Measurements from ENCODE around the gene EXOC7. TPM values are rescaled to one million over a fixed set of nuclear protein-coding genes. Genes with fewer than 3 reads are reported as not detected.

EXOC7 gene
- polyA plus RNA-seq, 1 donor (not counting 4 experiments of a cell fraction or from before 2014, with no cell fraction given): 60.6 TPM

DNA sequence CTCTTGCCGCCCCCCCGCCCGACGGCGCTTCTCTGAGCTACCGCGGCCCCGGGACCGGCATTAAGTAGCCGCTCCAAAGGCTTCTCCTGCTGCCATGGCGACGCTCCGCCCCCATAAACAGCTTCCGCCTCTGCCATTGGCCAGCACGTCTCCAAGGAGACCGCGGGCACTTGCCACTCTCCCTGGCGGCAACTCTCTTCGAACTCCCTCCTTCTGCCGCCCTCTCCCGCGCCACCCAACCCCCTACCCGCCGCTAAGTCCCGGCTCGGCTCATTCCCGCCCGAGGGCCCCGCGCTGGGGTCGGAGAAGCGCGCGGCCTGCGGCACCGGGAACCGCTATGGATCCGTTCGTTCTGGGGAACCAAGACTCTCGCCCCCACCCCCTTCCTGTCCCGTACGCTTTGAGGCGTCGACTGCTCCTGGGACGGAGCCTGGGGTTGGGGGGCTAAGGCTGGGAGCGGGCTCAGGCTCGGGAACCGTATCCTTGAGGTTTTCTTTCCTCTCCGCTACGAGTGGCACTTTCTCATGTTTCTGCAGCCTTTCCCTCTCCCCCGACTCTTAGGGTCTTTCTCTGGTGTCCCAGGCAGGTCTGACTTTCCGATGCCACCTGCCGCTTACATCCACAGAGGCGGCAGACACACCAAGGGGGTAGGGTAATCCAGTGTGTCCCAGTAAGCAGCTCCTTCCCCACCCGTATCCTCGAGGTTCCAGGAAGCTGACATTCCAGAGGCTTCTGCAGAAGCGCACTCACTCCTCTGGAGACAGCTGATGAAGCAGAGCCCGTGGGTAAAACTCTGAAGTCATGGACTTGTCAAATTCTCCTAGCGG, 37.8 kb upstream of the EXOC7 start, which contains the start of gene FOXJ1:
TSS of gene FOXJ1 (minus strand) at position 34 of the 827 bp plus-strand sequence. CDS start 850 bp downstream, outside the sequence.
- no peaks in the 10 kb centered on the region for H4K20me1 ChIP-seq (ENCODE audit: control insufficient read depth, extremely low read depth, insufficient read depth, low read length)
- no peak within 1 kb of the TSS for H3K27ac ChIP-seq (ENCODE audit: control insufficient read depth, insufficient read depth, low read length)
- no peaks in the 10 kb centered on the region for H3K36me3 ChIP-seq (ENCODE audit: control insufficient read depth in 2 of 2, extremely low read depth in 1 of 2, insufficient read depth in 2 of 2, low read length in 2 of 2)
- dilution Hi-C loops (cut with MboI; ENCODE audit: extremely low pct_ligation_motif_present, low sequenced_read_pairs): no loop called here
- H3K9ac ChIP-seq (ENCODE audit: control insufficient read depth, extremely low read depth, insufficient read depth, low read length): no peak within 1 kb of the TSS
- H3K9me3 ChIP-seq (ENCODE audit: control insufficient read depth, low read depth, low read length): no peaks in the 10 kb centered on the region
- peak within 1 kb of the TSS; percentile 80 for H3K4me2 ChIP-seq (ENCODE audit: control insufficient read depth, extremely low read depth, insufficient read depth, low read depth, low read length)
- H3K4me1 ChIP-seq (ENCODE audit: control insufficient read depth, extremely low read depth, insufficient read depth, low read length): peaks cover 6% of the 10 kb centered on the region
- no peaks in the 10 kb centered on the region for H3K79me2 ChIP-seq (ENCODE audit: control insufficient read depth, insufficient read depth, low read length)
- peak within 1 kb of the TSS in 2 of 3 experiments; percentile 39 to 58 for H3K4me3 ChIP-seq (ENCODE audit: control insufficient read depth in 2 of 3, extremely low read depth in 1 of 3, insufficient read depth in 2 of 3, low read depth in 1 of 3, low read length in 3 of 3)
- H3K27me3 ChIP-seq (ENCODE audit: control insufficient read depth, extremely low read depth, insufficient read depth, low read length): peaks cover 58% of the 10 kb centered on the region
- H3K9me1 ChIP-seq (ENCODE audit: control insufficient read depth, extremely low read depth, insufficient read depth, low read length): no peaks in the 10 kb centered on the region
- DNase-seq (ENCODE audit: low read depth, low spot score) (peak; percentile 48), FAIRE-seq (no peak)
- H2AFZ ChIP-seq (ENCODE audit: control insufficient read depth, low read length): peak within 1 kb of the TSS; percentile 13
- TF ChIP-seq, protein P1, sequence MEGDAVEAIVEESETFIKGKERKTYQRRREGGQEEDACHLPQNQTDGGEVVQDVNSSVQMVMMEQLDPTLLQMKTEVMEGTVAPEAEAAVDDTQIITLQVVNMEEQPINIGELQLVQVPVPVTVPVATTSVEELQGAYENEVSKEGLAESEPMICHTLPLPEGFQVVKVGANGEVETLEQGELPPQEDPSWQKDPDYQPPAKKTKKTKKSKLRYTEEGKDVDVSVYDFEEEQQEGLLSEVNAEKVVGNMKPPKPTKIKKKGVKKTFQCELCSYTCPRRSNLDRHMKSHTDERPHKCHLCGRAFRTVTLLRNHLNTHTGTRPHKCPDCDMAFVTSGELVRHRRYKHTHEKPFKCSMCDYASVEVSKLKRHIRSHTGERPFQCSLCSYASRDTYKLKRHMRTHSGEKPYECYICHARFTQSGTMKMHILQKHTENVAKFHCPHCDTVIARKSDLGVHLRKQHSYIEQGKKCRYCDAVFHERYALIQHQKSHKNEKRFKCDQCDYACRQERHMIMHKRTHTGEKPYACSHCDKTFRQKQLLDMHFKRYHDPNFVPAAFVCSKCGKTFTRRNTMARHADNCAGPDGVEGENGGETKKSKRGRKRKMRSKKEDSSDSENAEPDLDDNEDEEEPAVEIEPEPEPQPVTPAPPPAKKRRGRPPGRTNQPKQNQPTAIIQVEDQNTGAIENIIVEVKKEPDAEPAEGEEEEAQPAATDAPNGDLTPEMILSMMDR (optimal IDR thresholded peaks at IDR 0.05 in 1 of 3, IDR thresholded peaks at IDR 0.05 in 1 of 3, conservative IDR thresholded peaks at IDR 0.05 in 1 of 3; ENCODE audit: extremely low read depth in 1 of 3, insufficient read depth in 2 of 3, low read length in 3 of 3): no peak
- peak; percentile 53 for TF ChIP-seq EZH2 (IDR thresholded peaks at IDR 0.05; ENCODE audit: low read length)

DNA sequence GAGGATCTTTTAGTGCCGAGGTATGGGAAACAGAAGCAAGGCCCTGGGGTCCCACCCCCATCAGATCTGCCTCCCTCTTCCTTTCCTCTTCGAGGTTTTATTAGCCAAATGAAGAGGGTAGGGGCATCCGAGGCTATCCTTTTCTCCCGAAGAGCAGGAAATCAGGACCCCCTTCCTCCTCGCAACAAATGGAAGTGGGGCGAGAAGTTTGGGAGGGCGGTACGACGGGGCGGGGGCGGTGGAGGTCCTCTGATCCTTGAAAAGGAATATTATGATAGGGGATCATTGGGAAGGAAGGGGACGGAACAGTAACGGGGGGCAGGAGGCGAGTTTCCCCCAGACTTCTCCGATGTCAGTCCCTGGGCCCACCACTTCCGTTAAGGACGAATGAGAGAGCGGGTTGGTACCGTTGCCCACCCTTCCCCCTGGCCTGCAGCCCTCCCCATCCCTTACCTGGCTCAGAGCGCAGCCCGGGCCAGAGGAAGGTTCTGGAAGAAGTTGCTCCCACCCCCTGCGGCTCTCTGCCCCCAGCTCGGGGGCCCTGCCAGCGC, 37.1 kb upstream of the EXOC7 start:
- no peak overlapping the region for H2AFZ ChIP-seq (ENCODE audit: control insufficient read depth, low read length)
- dilution Hi-C loops (cut with MboI; ENCODE audit: extremely low pct_ligation_motif_present, low sequenced_read_pairs): no loop called here
- DNase-seq (ENCODE audit: low read depth, low spot score): no peak
- peak overlapping the region; percentile 80 for H3K4me2 ChIP-seq (ENCODE audit: control insufficient read depth, extremely low read depth, insufficient read depth, low read depth, low read length)
- TF ChIP-seq, protein P1 (optimal IDR thresholded peaks at IDR 0.05 in 1 of 3, IDR thresholded peaks at IDR 0.05 in 1 of 3, conservative IDR thresholded peaks at IDR 0.05 in 1 of 3; ENCODE audit: extremely low read depth in 1 of 3, insufficient read depth in 2 of 3, low read length in 3 of 3): no peak
- TF ChIP-seq EZH2 (IDR thresholded peaks at IDR 0.05; ENCODE audit: low read length): peak; percentile 85
- H4K20me1 ChIP-seq (ENCODE audit: control insufficient read depth, extremely low read depth, insufficient read depth, low read length): no peaks in the 10 kb centered on the region
- no peaks in the 10 kb centered on the region for H3K9me3 ChIP-seq (ENCODE audit: control insufficient read depth, low read depth, low read length)
- H3K4me1 ChIP-seq (ENCODE audit: control insufficient read depth, extremely low read depth, insufficient read depth, low read length): peaks cover 6% of the 10 kb centered on the region
- H3K79me2 ChIP-seq (ENCODE audit: control insufficient read depth, insufficient read depth, low read length): no peaks in the 10 kb centered on the region
- no peak overlapping the region for H3K27ac ChIP-seq (ENCODE audit: control insufficient read depth, insufficient read depth, low read length)
- H3K9ac ChIP-seq (ENCODE audit: control insufficient read depth, extremely low read depth, insufficient read depth, low read length): no peak overlapping the region
- H3K9me1 ChIP-seq (ENCODE audit: control insufficient read depth, extremely low read depth, insufficient read depth, low read length): no peaks in the 10 kb centered on the region
- no peak overlapping the region for H3K4me3 ChIP-seq (ENCODE audit: control insufficient read depth in 2 of 3, extremely low read depth in 1 of 3, insufficient read depth in 2 of 3, low read depth in 1 of 3, low read length in 3 of 3)
- no peaks in the 10 kb centered on the region for H3K36me3 ChIP-seq (ENCODE audit: control insufficient read depth in 2 of 2, extremely low read depth in 1 of 2, insufficient read depth in 2 of 2, low read length in 2 of 2)
- peaks cover 59% of the 10 kb centered on the region for H3K27me3 ChIP-seq (ENCODE audit: control insufficient read depth, extremely low read depth, insufficient read depth, low read length)
- FAIRE-seq: no peak

Data from keratinocyte (primary cell).